Heart left ventricle (tissue), 13 donors: ENCODE measurements around the gene CAGE1.

ENCODE experiments used
- CTCF ChIP-seq, 12 donors: fragments of 200-600 bp; sonication (generic) in 4 of 12; IDR thresholded peaks; one replicate each; pipeline versions ENCODE4 v1.5.0 to v1.8.0; 2018 to 2022; ENCODE audit warnings: antibody characterized with exemption in 12 of 12, mild to moderate bottlenecking in 5 of 12
- POLR2A ChIP-seq, 2 donors: fragments of 450-650 bp; IDR thresholded peaks; one replicate each; pipeline ENCODE4 v1.6.1; 2017; ENCODE audit warnings: antibody characterized with exemption in 2 of 2, mild to moderate bottlenecking in 2 of 2, moderate library complexity in 2 of 2
- donor health status: ischemic (EF 13 %, LVEDD 7.1; RV severe dilation, severe dysfunction).
- donor health status: DM: no; HTN: yes; CAD: no.
- donor health status: DM: no; HTN: no; CAD: no.
- donor health status: ischemic (EF 25% LVEDD 6.9; RV normal size, moderate dysfunction).
- donor health status: ischemic (EF 25% LVEDD 5.7; RV mildly dilated, moderate dysfunction).
- donor health status: ischemic (EF 35%, LVEDD 5.7; RV mildly dilated, moderate dysfunction).
- donor health status: nonischemic (EF 11% LVEDD 7.7; RV severe dilation, severe dysfunction).
- donor health status: DM: yes; HTN: yes; CAD: no.
- donor health status: PGD.
- donor health status: ischemic (EF 29% LVEDD 5.4; RV normal size, mild dysfunction).
- donor health status: nonischemic (EF 23%, LVEDD 6.1; RV moderate dilation, normal function).

DNA sequence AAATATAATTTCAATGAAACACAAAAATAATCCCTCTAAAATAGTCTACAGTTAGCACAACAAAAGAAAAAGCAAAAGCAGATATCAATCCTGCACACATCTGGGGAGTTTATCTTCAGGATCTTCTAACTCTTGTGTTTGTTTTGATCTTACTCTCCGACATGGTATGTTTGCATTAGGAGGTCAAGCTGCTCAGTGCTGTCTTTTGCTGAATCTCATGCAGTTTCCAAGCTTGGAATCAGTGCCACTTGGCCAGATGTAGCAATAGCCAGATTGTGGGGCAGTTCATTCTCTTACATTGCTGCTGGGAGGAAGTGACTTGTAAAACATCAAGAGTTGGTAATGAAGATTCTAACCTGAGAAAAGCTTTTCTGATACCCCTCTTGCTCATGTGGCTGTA lies 29.5 kb upstream of the CAGE1 start:
- no peak for TF ChIP-seq CTCF (IDR thresholded peaks at IDR 0.05)
- TF ChIP-seq POLR2A (IDR thresholded peaks at IDR 0.05), result no peak
